ENCODE results near the gene LRRC37B. TPM values are rescaled to one million over a fixed set of nuclear protein-coding genes. Genes with fewer than 3 reads are reported as not detected.
A peak's percentile ranks its signal among the peaks of the same experiment; 100 is the strongest.
"Not testable (repeated sequence)": the region's sequence is repeated elsewhere in the genome, so short reads cannot be mapped to it uniquely, and the experiment has no call there.

LRRC37B gene
- total and polyA plus RNA-seq, 12 donors, result 3.1 to 11.9 (median 3.8) TPM

- intact Hi-C loops (cut with DNase I), result loop anchor here in 1 of 10 donors (5.0 kb wide), 1 partner anchor 70 kb away; no protein-coding TSS in a partner anchor
Measured at GRCh38 chr17:32066863-32067642, 59.9 kb downstream of the LRRC37B start.

DNA sequence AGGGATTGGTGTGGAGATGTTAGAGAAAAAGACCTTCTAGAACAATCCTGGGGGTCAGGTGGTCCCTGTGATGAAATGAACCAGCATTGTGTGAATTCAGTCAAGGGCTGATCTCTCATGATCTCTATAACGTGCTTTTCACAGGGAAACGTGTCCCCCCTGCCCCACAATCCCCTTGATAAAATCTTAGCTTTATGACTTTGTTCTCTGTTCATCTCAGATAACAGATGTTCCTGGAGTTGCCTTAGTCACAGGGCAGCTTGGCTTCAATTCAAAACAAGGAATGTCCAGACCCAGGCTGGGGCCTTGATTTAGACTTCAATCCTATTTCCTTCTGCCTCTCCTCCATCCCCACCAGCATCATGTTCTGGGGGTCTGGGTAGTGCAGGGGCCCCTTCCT is 61.9 kb downstream of the LRRC37B start:
- not testable (repeated sequence) for H3K9me3 ChIP-seq, DNase-seq, H3K4me1 ChIP-seq, H3K4me3 ChIP-seq, H3K27me3 ChIP-seq, H3K27ac ChIP-seq, ATAC-seq, H3K36me3 ChIP-seq
- intact Hi-C loops (cut with DNase I), result loop anchor here in 1 of 10 donors (5.0 kb wide), 1 partner anchor 68 kb away; no protein-coding TSS in a partner anchor
- 50 to 64% methylated on average over 2 of the region's 2 CpGs for WGBS, 2 donors

More at GRCh38 chr17:32066863-32067642, 59.9 kb downstream of the LRRC37B start:
- TF ChIP-seq, protein P1, sequence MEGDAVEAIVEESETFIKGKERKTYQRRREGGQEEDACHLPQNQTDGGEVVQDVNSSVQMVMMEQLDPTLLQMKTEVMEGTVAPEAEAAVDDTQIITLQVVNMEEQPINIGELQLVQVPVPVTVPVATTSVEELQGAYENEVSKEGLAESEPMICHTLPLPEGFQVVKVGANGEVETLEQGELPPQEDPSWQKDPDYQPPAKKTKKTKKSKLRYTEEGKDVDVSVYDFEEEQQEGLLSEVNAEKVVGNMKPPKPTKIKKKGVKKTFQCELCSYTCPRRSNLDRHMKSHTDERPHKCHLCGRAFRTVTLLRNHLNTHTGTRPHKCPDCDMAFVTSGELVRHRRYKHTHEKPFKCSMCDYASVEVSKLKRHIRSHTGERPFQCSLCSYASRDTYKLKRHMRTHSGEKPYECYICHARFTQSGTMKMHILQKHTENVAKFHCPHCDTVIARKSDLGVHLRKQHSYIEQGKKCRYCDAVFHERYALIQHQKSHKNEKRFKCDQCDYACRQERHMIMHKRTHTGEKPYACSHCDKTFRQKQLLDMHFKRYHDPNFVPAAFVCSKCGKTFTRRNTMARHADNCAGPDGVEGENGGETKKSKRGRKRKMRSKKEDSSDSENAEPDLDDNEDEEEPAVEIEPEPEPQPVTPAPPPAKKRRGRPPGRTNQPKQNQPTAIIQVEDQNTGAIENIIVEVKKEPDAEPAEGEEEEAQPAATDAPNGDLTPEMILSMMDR (IDR thresholded peaks at IDR 0.05), result peak; percentile 19 to 55 (median 44)
- not testable (repeated sequence) for H3K4me1 ChIP-seq, H3K27me3 ChIP-seq, H3K9me3 ChIP-seq, H3K36me3 ChIP-seq
- peak; percentile 16 to 49 for DNase-seq
- ATAC-seq, result peak; percentile 68 to 88 (median 82)
- Histone ChIP-seq H3K27ac (peak overlapping the region in 1 of 10 donors; percentile 44), H3K4me3 (peak overlapping the region in 1 of 10 donors; percentile 16)
- 40 to 62% methylated on average over 14 to 24 of the region's 25 CpGs for WGBS, 2 donors

- H3K9me3 ChIP-seq; H3K27ac ChIP-seq; H3K4me1 ChIP-seq; intact Hi-C loops (cut with DNase I); H3K4me3 ChIP-seq; DNase-seq; H3K27me3 ChIP-seq; H3K36me3 ChIP-seq: not testable (repeated sequence)
- ATAC-seq, result peak in 1 of 8 donors; percentile 24
- 53 to 54% methylated on average over 3 of the region's 4 CpGs for WGBS, 2 donors
Measured at GRCh38 chr17:32071961-32072360, 64.8 kb downstream of the LRRC37B start.

- H3K4me3 ChIP-seq; intact Hi-C loops (cut with DNase I): not testable (repeated sequence)
Measured at GRCh38 chr17:32073131-32073530, 65.9 kb downstream of the LRRC37B start.

GRCh38 chr17:32079753-32080152 is 72.6 kb downstream of the LRRC37B start:
- peak overlapping the region in 1 of 10 donors; percentile 28 for H3K27ac ChIP-seq
- H3K9me3 ChIP-seq; H3K4me3 ChIP-seq; H3K27me3 ChIP-seq; H3K36me3 ChIP-seq; H3K4me1 ChIP-seq; intact Hi-C loops (cut with DNase I): not testable (repeated sequence)
- WGBS, 2 donors, result 2 to 4% methylated on average over 10 of the region's 10 CpGs
- peak; percentile 26 to 63 for DNase-seq
- ATAC-seq, result peak in 7 of 8 donors; percentile 43 to 86 (median 76)

More at GRCh38 chr17:32073131-32073530, 65.9 kb downstream of the LRRC37B start:
- H3K36me3 ChIP-seq, ATAC-seq, H3K4me1 ChIP-seq, DNase-seq, H3K9me3 ChIP-seq, H3K27ac ChIP-seq, H3K27me3 ChIP-seq: not testable (repeated sequence)
- WGBS, 2 donors, result 82 to 93% methylated on average over 3 of the region's 4 CpGs

DNA sequence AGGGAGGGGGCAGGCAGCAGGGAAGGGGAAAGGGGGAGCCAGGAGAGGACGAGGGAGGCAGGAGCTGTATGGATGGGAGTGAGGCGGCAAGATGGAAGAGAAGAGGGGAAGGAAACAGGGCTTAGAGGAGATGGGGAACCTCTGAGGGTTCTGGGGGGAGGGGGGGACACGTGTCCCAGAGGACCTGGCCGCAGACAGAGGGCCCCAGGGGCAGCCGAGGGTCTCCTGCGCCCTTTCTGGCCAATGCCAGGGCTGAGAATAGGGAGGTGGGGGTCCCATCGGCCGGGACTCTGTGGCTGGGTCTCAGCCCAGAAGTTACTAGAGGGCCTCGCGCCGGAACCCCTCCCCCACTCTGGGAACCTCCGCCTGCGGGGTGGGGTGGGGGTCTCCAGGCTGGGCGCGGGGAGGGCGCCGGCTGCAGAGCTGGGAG is 76.4 kb downstream of the LRRC37B start:
- DNase-seq; H3K27me3 ChIP-seq; H3K36me3 ChIP-seq; H3K4me1 ChIP-seq; H3K9me3 ChIP-seq; intact Hi-C loops (cut with DNase I): not testable (repeated sequence)
- H3K4me3 ChIP-seq, result peak overlapping the region; percentile 18 to 59 (median 52)
- H3K27ac ChIP-seq, result peak overlapping the region in 2 of 10 donors; percentile 10 to 72
- WGBS, 2 donors, result 1 to 4% methylated on average over 11 to 12 of the region's 17 CpGs
- peak in 7 of 8 donors; percentile 10 to 61 (median 21) for ATAC-seq

DNA sequence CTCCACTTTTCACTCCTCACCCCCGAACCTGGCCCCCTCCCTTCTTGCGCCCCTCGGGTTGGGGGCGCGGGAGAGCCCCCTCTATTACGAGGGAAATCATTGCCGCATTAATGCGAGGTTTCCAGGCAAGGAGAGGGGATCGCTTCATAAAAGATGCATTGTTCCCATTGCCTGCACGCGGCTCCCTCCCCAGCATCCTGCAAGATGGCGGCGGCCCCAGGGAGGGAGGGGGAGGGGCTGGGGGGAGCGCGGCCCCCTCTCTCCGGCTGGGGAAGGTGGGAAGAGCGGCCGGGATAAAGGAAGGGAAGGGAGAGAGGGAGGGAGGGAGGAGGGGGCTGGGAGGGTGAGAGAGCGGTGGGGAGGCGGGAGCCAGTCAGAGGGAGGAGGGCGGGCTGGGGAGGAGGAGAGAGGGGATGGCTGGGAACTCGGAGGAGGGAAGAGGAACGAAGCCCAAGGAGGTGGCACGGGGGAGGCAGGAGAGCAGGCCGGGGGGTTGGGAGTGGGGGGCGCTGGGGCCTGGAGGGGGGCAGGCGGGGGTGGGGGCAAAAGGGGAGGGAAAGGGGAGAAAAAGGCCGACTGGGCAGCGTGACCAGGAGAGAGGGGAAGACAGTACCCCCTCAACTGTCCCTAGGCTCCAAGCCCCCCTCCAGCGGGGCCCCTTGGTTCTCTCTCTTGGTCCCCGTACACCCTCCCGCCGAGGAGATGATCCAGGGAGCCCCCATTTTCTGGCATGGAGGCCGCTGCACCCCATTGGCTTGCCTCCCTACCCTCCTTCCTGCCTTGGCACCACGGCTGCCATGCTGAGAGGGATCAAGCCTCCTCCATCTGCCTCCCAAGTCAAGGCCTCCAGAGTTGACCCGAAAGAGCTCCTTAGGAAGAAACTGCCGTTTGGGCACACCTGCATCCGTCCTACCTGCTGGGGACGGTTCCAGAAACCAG is 77.1 kb downstream of the LRRC37B start:
- peak; percentile 73 to 88 (median 78) for ATAC-seq
- H3K36me3 ChIP-seq; intact Hi-C loops (cut with DNase I); H3K4me1 ChIP-seq; H3K27me3 ChIP-seq; H3K9me3 ChIP-seq: not testable (repeated sequence)
- H3K27ac ChIP-seq, result peak overlapping the region in 2 of 10 donors; percentile 10 to 72
- DNase-seq, result peak in 1 of 2 donors; percentile 27
- peak overlapping the region; percentile 18 to 59 (median 52) for H3K4me3 ChIP-seq
- WGBS, 2 donors, result 0 to 1% methylated on average over 9 to 15 of the region's 39 CpGs

DNA sequence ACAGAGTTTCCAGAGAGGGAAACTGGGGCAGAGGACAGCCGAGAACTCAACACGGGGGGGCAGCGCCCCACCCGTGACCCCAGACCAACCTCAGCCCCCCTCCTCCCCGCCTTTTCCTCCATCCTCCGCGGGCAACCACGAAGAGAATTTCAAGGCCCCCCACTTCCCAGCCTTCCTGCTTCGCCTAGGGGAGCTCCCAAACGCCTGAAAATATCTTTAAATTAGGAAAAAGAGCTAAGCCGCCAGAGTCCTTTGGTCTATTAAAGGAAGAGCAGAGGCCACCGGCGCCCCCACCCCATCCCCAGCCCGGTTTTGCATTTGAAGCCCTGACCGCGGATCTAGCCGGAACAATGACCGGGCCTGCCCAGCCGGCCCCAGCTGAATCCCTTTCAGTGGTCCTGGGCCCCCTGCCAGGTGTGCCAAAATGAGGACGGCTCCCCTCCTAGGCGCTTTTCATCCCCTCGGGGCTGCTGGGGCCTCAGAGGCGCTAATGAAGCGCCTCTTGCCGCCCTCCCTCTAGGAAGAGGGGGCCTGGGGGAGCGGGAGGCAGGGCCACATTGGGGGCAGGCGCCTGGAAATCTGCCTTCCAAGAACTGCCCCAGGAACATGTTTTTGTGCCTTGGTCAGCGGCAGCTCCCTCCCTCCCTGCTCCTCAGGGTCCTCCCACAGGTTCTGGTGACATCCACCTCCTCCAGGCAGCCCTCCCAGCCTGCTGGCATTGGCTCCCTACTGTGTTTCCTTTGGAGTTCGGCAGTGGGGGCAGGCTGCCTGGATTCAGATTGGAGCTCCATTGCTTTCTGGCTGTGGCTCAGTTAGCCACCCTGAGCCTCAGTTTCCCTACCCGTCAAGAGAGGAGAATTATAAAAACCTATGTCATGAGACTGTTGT is 78.0 kb downstream of the LRRC37B start:
- DNase-seq; H3K36me3 ChIP-seq; H3K4me1 ChIP-seq; intact Hi-C loops (cut with DNase I); H3K27me3 ChIP-seq; H3K9me3 ChIP-seq; H3K27ac ChIP-seq; H3K4me3 ChIP-seq: not testable (repeated sequence)
- peak; percentile 4 to 47 (median 26) for ATAC-seq
- WGBS, 2 donors, result 24 to 33% methylated on average over 10 to 20 of the region's 30 CpGs

DNA sequence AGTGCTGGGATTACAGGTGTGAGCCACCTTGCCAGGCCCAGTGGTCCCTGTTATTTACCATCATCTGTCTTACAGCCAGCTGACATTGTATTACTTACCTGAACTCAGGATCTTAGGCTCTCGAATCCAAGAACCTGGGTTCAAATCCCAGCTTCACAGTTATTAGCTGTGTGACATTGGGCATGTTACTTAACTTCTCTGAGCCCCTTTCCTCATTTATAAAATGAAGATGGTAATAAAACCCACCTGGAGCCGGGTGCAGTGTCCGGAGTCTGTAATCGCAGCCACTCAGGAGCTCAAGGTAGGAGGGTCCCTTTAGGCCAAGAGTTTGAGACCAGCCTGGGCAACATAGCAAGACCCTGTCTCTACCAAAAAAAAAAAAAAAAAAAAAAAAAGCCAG is 79.7 kb downstream of the LRRC37B start:
- H3K4me3 ChIP-seq; DNase-seq; H3K27me3 ChIP-seq; H3K36me3 ChIP-seq; H3K4me1 ChIP-seq; H3K9me3 ChIP-seq; intact Hi-C loops (cut with DNase I); ATAC-seq; H3K27ac ChIP-seq: not testable (repeated sequence)
- 96 to 99% methylated on average over 4 of the region's 4 CpGs for WGBS, 2 donors
